Lower lobe of right lung (tissue), 2 donors: ENCODE data around the gene KCNC1. TPM values are rescaled to one million over a fixed set of nuclear protein-coding genes. Genes with fewer than 3 reads are reported as not detected.
A peak's percentile ranks its signal among the peaks of the same experiment; 100 is the strongest.

Experiments
- ATAC-seq, 2 donors: fragments of 200-7000 bp; cut with Tn5 transposase; one replicate each; pipeline ENCODE4 v1.9.1; 2020 to 2022; ENCODE audit warnings: mild to moderate bottlenecking in 2 of 2, moderate library complexity in 2 of 2
- DNase-seq: peaks from one replicate; pipeline ENCODE4 v3.0.0-alpha.2; 2020
- H3K27ac ChIP-seq: fragments of 200-600 bp; one replicate; pipeline ENCODE4 v1.8.0; 2022
- H3K27me3 ChIP-seq: fragments of 200-600 bp; one replicate; pipeline ENCODE4 v1.8.0; 2022; ENCODE audit warnings: low read depth
- H3K36me3 ChIP-seq: fragments of 200-600 bp; one replicate; pipeline ENCODE4 v1.8.0; 2022; ENCODE audit warnings: mild to moderate bottlenecking
- H3K4me1 ChIP-seq: fragments of 200-600 bp; one replicate; pipeline ENCODE4 v1.8.0; 2022
- H3K4me3 ChIP-seq: fragments of 200-600 bp; one replicate; pipeline ENCODE4 v1.8.0; 2022; ENCODE audit warnings: mild to moderate bottlenecking
- H3K9me3 ChIP-seq: fragments of 200-600 bp; one replicate; pipeline ENCODE4 v1.8.0; 2022
- CTCF ChIP-seq: fragments of 200-600 bp; IDR thresholded peaks from one replicate; pipeline ENCODE4 v1.8.0; 2022; ENCODE audit warnings: antibody characterized with exemption, mild to moderate bottlenecking
- intact Hi-C: fragments of 100-400 bp; cut with DNase I; formaldehyde crosslinking; loops from one replicate; pipeline ENCODE4 v1.11.0; 2022
- total RNA-seq: library from RNA; stranded (reverse); fragmentation: NEBNext Ultra II Directional; extraction: Animal tissue kit (Norgen Biotek cat#: 25700); gene quantifications from one replicate; pipeline ENCODE4 v1.2.1, GENCODE V29; 2021
- donor health status: DM: no; HTN: yes; CAD: no; lungs with severe emphysema.

KCNC1 gene
- total RNA-seq, 1 donor from 2014 or later = not detected

- TF ChIP-seq CTCF = no peak
- Histone ChIP-seq H3K36me3 (no peaks in the 10 kb centered on the region), H3K27me3 (no peaks in the 10 kb centered on the region), H3K27ac (no peak overlapping the region), H3K4me3 (no peak overlapping the region), H3K9me3 (no peaks in the 10 kb centered on the region), H3K4me1 (no peaks in the 10 kb centered on the region)
- ATAC-seq (no peak), DNase-seq (no peak)
- intact Hi-C loops = no loop called here
These were observed 55.9 kb downstream of the KCNC1 start for GRCh38 chr11:17790453-17790852.

- H3K4me1 ChIP-seq = no peaks in the 10 kb centered on the region
- no peaks in the 10 kb centered on the region for H3K36me3 ChIP-seq
- intact Hi-C loops = no loop called here
- ATAC-seq (no peak), DNase-seq (no peak)
- no peaks in the 10 kb centered on the region for H3K9me3 ChIP-seq
- no peak for TF ChIP-seq CTCF
- no peak overlapping the region for H3K4me3 ChIP-seq
- no peaks in the 10 kb centered on the region for H3K27me3 ChIP-seq
- H3K27ac ChIP-seq = no peak overlapping the region
These were observed 56.6 kb downstream of the KCNC1 start for GRCh38 chr11:17791144-17791543.

GRCh38 chr11:17792161-17792560 is 57.6 kb downstream of the KCNC1 start:
- H3K36me3 ChIP-seq = no peaks in the 10 kb centered on the region
- H3K9me3 ChIP-seq = no peaks in the 10 kb centered on the region
- no peak overlapping the region for H3K4me3 ChIP-seq
- H3K27me3 ChIP-seq = no peaks in the 10 kb centered on the region
- no peak for TF ChIP-seq CTCF
- no peak for DNase-seq
- H3K4me1 ChIP-seq = no peaks in the 10 kb centered on the region
- intact Hi-C loops = no loop called here
- ATAC-seq = no peak
- H3K27ac ChIP-seq = no peak overlapping the region

- Histone ChIP-seq H3K27ac (no peak overlapping the region), H3K4me3 (no peak overlapping the region), H3K36me3 (no peaks in the 10 kb centered on the region), H3K9me3 (no peaks in the 10 kb centered on the region), H3K4me1 (no peaks in the 10 kb centered on the region), H3K27me3 (no peaks in the 10 kb centered on the region)
- no peak for ATAC-seq
- no peak for DNase-seq
- no peak for TF ChIP-seq CTCF
- intact Hi-C loops = no loop called here
These were observed 59.1 kb downstream of the KCNC1 start for GRCh38 chr11:17793642-17794170.

- Histone ChIP-seq H3K9me3 (no peaks in the 10 kb centered on the region), H3K27me3 (no peaks in the 10 kb centered on the region), H3K36me3 (no peaks in the 10 kb centered on the region), H3K4me1 (no peaks in the 10 kb centered on the region), H3K27ac (no peak overlapping the region), H3K4me3 (no peak overlapping the region)
- DNase-seq (peak; percentile 31), ATAC-seq (no peak)
- intact Hi-C loops = no loop called here
- TF ChIP-seq CTCF = no peak
These were observed 60.4 kb downstream of the KCNC1 start for GRCh38 chr11:17794981-17795380.

GRCh38 chr11:17796154-17796553 is 61.6 kb downstream of the KCNC1 start:
- Histone ChIP-seq H3K4me1 (no peaks in the 10 kb centered on the region), H3K27ac (no peak overlapping the region), H3K27me3 (no peaks in the 10 kb centered on the region), H3K4me3 (no peak overlapping the region), H3K36me3 (no peaks in the 10 kb centered on the region), H3K9me3 (no peaks in the 10 kb centered on the region)
- no peak for TF ChIP-seq CTCF
- ATAC-seq = no peak
- intact Hi-C loops = no loop called here
- no peak for DNase-seq
